Esophagus squamous epithelium (tissue), 4 donors: ENCODE results near the gene DLGAP1.
"Not testable (repeated sequence)": the region's sequence is repeated elsewhere in the genome, so short reads cannot be mapped to it uniquely, and the experiment has no call there.

Experiments used
- POLR2A ChIP-seq, 4 donors: fragments of 450-650 bp; IDR thresholded peaks; one replicate each; pipeline ENCODE4 v1.6.1; 2017; ENCODE audit warnings: antibody characterized with exemption in 4 of 4, mild to moderate bottlenecking in 4 of 4, moderate library complexity in 3 of 4
- TF ChIP-seq, protein P1 (sequence below), 6 experiments: fragments of 450-650 bp in 4 of 6; fragments of 200-600 bp in 2 of 6; sonication (generic) in 2 of 6; IDR thresholded peaks; one replicate each; pipeline ENCODE4 v1.5.1; 2016 to 2019; ENCODE audit warnings: antibody characterized with exemption in 6 of 6, mild to moderate bottlenecking in 4 of 6, moderate library complexity in 4 of 6

DNA sequence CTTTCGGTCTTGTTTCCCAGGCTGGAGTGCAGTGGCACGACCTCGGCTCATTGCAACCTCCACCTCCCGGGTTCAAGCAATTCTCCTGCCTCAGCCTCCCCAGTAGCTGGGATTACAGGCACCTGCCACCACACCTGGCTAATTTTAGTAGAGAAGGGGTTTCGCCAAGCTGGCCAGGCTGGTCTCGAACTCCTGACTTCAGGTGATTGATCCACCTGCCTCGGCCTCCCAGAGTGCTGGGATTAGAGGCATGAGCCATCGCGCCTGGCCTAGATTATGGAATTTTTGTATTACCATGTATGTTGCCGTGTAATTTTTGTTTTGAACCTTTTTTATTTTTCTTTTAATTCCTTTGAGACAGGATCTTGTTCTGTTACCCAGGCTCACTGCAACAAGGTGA is 848.2 kb downstream of the DLGAP1 start:
- TF ChIP-seq, protein P1, sequence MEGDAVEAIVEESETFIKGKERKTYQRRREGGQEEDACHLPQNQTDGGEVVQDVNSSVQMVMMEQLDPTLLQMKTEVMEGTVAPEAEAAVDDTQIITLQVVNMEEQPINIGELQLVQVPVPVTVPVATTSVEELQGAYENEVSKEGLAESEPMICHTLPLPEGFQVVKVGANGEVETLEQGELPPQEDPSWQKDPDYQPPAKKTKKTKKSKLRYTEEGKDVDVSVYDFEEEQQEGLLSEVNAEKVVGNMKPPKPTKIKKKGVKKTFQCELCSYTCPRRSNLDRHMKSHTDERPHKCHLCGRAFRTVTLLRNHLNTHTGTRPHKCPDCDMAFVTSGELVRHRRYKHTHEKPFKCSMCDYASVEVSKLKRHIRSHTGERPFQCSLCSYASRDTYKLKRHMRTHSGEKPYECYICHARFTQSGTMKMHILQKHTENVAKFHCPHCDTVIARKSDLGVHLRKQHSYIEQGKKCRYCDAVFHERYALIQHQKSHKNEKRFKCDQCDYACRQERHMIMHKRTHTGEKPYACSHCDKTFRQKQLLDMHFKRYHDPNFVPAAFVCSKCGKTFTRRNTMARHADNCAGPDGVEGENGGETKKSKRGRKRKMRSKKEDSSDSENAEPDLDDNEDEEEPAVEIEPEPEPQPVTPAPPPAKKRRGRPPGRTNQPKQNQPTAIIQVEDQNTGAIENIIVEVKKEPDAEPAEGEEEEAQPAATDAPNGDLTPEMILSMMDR (IDR thresholded peaks at IDR 0.05) = not testable (repeated sequence)
- TF ChIP-seq POLR2A (IDR thresholded peaks at IDR 0.05) = not testable (repeated sequence)
